Chondrocyte (in vitro differentiated cells): Measurements from ENCODE around the gene CREB3L4. TPM values are rescaled to one million over a fixed set of nuclear protein-coding genes. Genes with fewer than 3 reads are reported as not detected.

Source experiments
- DNase-seq: peaks from one replicate; pipeline ENCODE4 v3.0.0; 2021; ENCODE audit warnings: mixed read lengths, low spot score
- H3K27ac Mint-ChIP-seq: one replicate; pipeline ENCODE4 v1.8.0; 2021; ENCODE audit warnings: mild to moderate bottlenecking, moderate library complexity, mixed read lengths; ENCODE audit not compliant: unreplicated experiment
- H3K27me3 Mint-ChIP-seq: 2 replicates; pipeline ENCODE4 v1.8.0; 2021; ENCODE audit warnings: low read depth, mixed read lengths
- H3K36me3 Mint-ChIP-seq: 2 replicates; pipeline ENCODE4 v1.8.0; 2021; ENCODE audit warnings: low read depth, mixed read lengths
- H3K4me1 Mint-ChIP-seq: 2 replicates; pipeline ENCODE4 v1.8.0; 2021; ENCODE audit warnings: low read depth, mild to moderate bottlenecking, mixed read lengths
- H3K4me3 Mint-ChIP-seq: one replicate; pipeline ENCODE4 v1.8.0; 2021; ENCODE audit warnings: mild to moderate bottlenecking, moderate library complexity, mixed read lengths; ENCODE audit not compliant: unreplicated experiment
- H3K9me3 Mint-ChIP-seq: 2 replicates; pipeline ENCODE4 v1.8.0; 2021; ENCODE audit warnings: low read depth, mixed read lengths
- CTCF ChIP-seq: fragments of 200-600 bp; sonication (generic); IDR thresholded peaks from 2 replicates; pipeline ENCODE4 v1.5.0; 2021; ENCODE audit warnings: antibody characterized with exemption, mild to moderate bottlenecking, moderate library complexity
- total RNA-seq: library from RNA; stranded (reverse); gene quantifications from 3 replicates; pipeline ENCODE4 v1.2.1, GENCODE V29; 2021

The CREB3L4 gene
- total RNA-seq, 1 donor from 2014 or later: 3.7 TPM

DNA sequence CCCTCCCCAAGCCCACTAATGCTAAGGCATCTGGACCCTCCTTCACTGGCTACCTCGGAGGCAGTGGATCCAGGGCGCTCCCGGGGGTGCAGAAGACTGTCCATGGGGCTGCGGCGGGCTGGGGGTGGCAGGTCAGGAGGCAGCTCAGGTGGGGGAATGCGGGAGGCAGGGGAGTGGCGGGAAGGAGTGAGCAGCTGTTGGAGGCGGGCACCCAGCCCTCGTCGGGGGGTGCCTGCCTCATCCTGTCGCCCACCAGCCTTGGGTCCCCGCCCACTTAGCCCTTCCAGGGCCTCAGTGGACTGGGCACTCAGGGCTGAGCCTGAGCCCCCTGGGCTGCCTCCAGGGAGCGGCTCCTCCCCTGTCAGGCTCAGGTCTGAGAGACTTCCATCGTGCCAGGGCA, 34.3 kb upstream of the CREB3L4 start:
- H3K9me3 Mint-ChIP-seq: no peaks in the 10 kb centered on the region
- H3K4me1 Mint-ChIP-seq: peaks cover 10% of the 10 kb centered on the region
- TF ChIP-seq CTCF: no peak
- peak; percentile 76 for DNase-seq
- H3K36me3 Mint-ChIP-seq: peaks cover 27% of the 10 kb centered on the region
- H3K27ac Mint-ChIP-seq: no peak overlapping the region
- no peaks in the 10 kb centered on the region for H3K27me3 Mint-ChIP-seq
- no peak overlapping the region for H3K4me3 Mint-ChIP-seq

DNA sequence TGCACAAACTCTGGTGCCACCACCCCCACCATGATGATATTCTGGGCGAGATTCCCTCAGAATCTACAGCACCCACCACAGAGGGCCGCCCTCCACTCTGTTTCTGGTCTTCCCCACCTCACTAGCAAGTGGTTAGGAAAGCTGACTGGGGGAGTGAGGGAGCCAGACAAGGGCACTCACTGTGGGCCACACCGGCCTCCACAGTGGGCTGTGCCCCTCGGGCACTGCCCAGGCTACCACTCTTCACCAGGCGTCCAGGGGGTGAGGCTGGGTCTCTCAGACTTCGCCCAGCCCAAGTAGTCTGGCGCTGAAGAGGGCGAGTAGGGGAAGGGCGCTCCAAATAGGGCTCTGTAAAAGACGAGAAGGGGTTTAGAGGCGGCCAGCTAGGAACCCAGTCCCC, 33.7 kb upstream of the CREB3L4 start:
- H3K36me3 Mint-ChIP-seq: peaks cover 30% of the 10 kb centered on the region
- H3K4me3 Mint-ChIP-seq: no peak overlapping the region

GRCh38 chr1:153934746-153935145, 33.0 kb upstream of the CREB3L4 start:
- Mint-ChIP-seq H3K9me3 (no peaks in the 10 kb centered on the region), H3K4me1 (no peaks in the 10 kb centered on the region), H3K27ac (no peak overlapping the region), H3K36me3 (peaks cover 30% of the 10 kb centered on the region), H3K27me3 (no peaks in the 10 kb centered on the region), H3K4me3 (no peak overlapping the region)
- no peak for TF ChIP-seq CTCF
- DNase-seq: peak; percentile 90

More for the DNA sequence above, 33.7 kb upstream of the CREB3L4 start:
- Mint-ChIP-seq H3K4me1 (peaks cover 5% of the 10 kb centered on the region), H3K9me3 (no peaks in the 10 kb centered on the region), H3K27me3 (no peaks in the 10 kb centered on the region), H3K27ac (no peak overlapping the region)
- DNase-seq: peak; percentile 49
- no peak for TF ChIP-seq CTCF

DNA sequence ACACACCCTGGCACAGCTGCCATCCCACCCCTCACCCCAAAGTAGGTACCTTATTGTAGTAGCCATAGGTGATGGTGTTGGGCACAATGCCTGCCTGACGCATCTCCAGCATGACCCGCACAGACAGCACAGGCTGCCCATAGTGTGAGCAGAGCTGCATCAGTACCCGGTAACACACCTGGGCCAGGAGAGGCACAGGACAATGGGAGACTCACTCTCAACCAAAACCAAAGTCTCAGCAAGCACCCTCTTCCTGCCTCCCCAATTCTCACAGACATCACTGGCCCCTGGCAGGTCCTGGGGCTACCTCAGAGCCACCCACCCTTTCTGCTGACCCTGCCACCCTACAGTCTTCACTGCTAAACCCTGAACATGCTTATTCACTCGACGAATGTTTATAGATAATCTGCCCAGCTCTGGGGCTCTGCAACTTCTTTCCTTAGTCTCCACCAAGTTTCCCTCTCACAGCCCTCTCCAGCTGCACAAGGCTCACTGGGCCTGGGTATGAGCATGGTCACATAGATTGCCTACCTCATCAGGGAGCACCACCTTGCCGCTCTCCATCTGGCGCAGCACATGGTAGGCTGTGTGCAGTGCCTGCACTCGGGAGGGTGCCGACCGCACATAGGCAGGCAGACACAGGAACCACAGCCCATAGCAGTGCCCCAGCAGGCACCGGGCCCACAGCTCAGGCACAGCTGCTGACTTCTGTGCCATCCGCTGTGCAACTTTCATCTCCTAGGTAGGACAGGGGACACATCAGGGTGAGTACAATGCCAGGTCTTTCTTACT, 31.5 kb upstream of the CREB3L4 start:
- Mint-ChIP-seq H3K4me3 (no peak overlapping the region), H3K9me3 (no peaks in the 10 kb centered on the region), H3K36me3 (peaks cover 38% of the 10 kb centered on the region), H3K27me3 (no peaks in the 10 kb centered on the region), H3K4me1 (no peaks in the 10 kb centered on the region), H3K27ac (no peak overlapping the region)
- TF ChIP-seq CTCF: no peak
- DNase-seq: peak; percentile 51

DNA sequence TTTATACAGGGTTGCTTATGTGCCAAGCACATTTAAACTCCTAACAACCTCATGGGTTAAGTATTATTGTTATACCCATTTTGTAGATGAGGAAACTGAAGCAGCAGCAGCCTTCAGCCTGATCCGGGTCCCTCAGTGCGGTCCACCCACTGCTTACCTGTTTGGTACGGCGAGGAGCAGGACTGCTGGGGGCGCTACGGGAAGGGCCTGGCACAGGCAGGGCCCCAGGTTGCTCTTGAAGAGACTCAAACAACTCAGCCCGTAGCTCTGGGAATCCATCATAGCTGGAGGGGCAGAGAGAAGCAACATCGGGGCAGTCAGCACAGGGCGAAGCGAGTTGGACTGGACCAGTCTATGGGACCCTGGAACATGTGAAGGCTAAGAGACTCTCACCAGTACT, 30.4 kb upstream of the CREB3L4 start:
- no peak overlapping the region for H3K4me3 Mint-ChIP-seq
- no peaks in the 10 kb centered on the region for H3K4me1 Mint-ChIP-seq
- H3K36me3 Mint-ChIP-seq: peaks cover 40% of the 10 kb centered on the region
- H3K9me3 Mint-ChIP-seq: no peaks in the 10 kb centered on the region
- no peak overlapping the region for H3K27ac Mint-ChIP-seq
- no peak for TF ChIP-seq CTCF
- DNase-seq: no peak
- H3K27me3 Mint-ChIP-seq: no peaks in the 10 kb centered on the region
